Retinal pigment epithelial cell (primary cell): ENCODE measurements around the gene SEC61G.

Source experiments
- DNase-seq: peaks from one replicate; pipeline ENCODE4 v3.0.0-alpha.2; 2010; ENCODE audit warnings: low read depth
- H3K4me3 ChIP-seq: 2 replicates; pipeline ENCODE4 v1.5.1; 2011; ENCODE audit warnings: mild to moderate bottlenecking, low read length, control low read depth, moderate library complexity
- TF ChIP-seq, protein P1 (sequence below): conservative IDR thresholded peaks from 2 replicates; pipeline ENCODE4 v1.5.1; 2011; ENCODE audit warnings: low read depth, low read length, control low read depth, inconsistent platforms

Gene SEC61G

DNA sequence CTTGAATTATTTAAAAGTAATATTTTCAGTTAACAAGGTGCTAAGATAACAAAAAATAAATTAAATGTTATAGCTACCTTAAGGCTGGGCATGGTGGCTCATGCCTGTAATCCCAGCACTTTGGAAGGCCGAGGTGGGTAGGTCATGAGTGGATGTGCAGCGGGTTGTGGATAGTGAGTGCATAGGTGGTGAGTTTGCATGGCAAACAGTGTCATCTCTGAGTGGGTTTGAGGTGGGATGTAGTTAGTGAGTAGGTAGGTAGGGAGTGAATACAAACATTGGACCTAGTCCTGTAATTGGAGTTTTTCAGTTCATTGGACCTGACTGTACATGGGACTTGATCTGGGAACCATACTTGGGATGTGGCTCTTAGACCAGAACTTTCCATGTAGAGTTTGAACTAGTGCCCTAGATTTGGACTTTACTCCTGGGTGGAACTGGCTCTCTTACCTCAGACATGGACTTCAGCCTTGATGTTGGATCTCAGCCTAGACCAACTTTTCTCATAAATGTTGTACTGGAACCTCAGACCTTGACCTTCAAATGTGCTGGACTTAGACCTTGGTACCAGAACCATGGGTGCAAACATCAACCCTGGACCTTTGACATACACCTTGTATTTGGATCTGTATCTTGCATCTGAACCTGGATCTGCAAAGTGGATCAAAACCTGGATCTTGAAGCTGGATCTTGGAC lies 47.0 kb downstream of the SEC61G start:
- no peak overlapping the region for H3K4me3 ChIP-seq
- DNase-seq = no peak
- TF ChIP-seq, protein P1, sequence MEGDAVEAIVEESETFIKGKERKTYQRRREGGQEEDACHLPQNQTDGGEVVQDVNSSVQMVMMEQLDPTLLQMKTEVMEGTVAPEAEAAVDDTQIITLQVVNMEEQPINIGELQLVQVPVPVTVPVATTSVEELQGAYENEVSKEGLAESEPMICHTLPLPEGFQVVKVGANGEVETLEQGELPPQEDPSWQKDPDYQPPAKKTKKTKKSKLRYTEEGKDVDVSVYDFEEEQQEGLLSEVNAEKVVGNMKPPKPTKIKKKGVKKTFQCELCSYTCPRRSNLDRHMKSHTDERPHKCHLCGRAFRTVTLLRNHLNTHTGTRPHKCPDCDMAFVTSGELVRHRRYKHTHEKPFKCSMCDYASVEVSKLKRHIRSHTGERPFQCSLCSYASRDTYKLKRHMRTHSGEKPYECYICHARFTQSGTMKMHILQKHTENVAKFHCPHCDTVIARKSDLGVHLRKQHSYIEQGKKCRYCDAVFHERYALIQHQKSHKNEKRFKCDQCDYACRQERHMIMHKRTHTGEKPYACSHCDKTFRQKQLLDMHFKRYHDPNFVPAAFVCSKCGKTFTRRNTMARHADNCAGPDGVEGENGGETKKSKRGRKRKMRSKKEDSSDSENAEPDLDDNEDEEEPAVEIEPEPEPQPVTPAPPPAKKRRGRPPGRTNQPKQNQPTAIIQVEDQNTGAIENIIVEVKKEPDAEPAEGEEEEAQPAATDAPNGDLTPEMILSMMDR = no peak

DNA sequence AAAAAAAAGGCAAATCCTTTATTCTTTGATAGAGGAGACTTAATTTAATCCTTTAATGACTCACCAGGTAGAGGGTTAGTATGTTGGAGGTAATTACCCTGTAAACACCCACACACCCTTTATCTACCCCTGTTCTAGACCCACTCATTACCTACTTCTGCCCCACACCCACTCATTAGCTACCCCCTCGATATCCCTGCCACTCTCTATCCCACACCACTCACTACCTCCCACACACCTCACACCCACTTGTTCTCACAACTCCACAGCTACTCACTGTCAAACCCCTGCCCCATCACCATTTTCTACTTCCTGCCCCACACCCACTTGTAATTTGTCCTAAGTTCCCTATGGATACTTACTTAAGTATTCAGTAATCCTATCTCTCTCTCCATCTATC lies 49.7 kb downstream of the SEC61G start:
- TF ChIP-seq, protein P1 = no peak
- DNase-seq = no peak
- no peak overlapping the region for H3K4me3 ChIP-seq

DNA sequence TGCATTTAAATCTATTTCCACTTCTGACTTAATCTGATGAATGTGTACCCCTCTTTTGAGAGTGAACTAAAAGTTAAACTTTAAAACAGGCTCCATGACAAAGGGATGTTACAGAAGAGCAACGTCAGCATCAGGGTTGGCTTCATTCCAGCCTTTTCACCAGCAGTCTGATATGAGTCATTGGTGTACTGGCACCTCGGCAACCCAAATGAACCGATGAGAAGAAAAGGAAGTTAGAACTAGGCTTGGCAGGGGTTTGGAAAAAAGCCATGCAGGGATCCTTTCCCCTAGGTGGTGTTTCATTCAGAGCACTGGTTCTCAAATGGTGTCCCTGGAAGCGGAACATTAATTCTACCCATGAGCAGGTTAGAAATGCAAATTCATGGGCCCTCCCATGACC lies 53.6 kb downstream of the SEC61G start:
- DNase-seq = peak; percentile 45
- TF ChIP-seq, protein P1 = no peak
- H3K4me3 ChIP-seq = no peak overlapping the region

DNA sequence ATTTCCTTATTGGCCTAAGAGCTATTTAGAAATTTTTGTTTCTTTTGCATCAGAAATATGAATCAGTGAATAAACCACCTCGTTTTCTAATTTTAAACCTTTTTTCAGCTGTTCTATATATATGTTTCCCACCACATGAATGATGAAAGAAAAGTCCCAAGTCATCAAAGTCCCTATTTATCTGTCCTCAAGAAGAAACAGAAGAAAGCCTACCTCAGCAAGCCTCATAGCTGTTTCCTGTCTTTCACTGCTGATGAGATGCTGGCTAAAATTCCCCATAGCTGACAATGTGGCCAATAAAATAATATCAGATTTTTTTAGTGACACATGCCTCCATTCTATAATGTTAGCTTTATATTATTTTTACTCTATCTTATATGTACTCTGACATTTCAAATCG lies 54.2 kb downstream of the SEC61G start:
- TF ChIP-seq, protein P1 = no peak
- H3K4me3 ChIP-seq = no peak overlapping the region
- no peak for DNase-seq
